Naive B cell (primary cell): ENCODE results near the gene APC2. TPM values are rescaled to one million over a fixed set of nuclear protein-coding genes. Genes with fewer than 3 reads are reported as not detected.
"Not testable (repeated sequence)": the region's sequence is repeated elsewhere in the genome, so short reads cannot be mapped to it uniquely, and the experiment has no call there.

Source experiments
- ATAC-seq, 2 donors: fragments of 150-1000 bp; cut with Tn5 transposase; 2 replicates each; pipeline ENCODE4 v1.10.0; 2021; ENCODE audit warnings: low read depth in 2 of 2, mild to moderate bottlenecking in 2 of 2, moderate library complexity in 2 of 2
- DNase-seq: peaks from one replicate; pipeline ENCODE4 v3.0.0; 2022
- H3K27ac Mint-ChIP-seq, 6 donors: one replicate each; pipeline ENCODE4 v1.8.0; 2020 to 2022; ENCODE audit warnings: mild to moderate bottlenecking in 6 of 6, mixed read lengths in 6 of 6, moderate library complexity in 5 of 6, inconsistent platforms in 2 of 6
- H3K27me3 Mint-ChIP-seq, 3 donors: one replicate each; pipeline ENCODE4 v1.8.0; 2021 to 2022; ENCODE audit warnings: mixed read lengths in 3 of 3, mild to moderate bottlenecking in 1 of 3
- H3K36me3 Mint-ChIP-seq, 2 donors: one replicate each; pipeline ENCODE4 v1.8.0; 2020 to 2022; ENCODE audit warnings: mixed read lengths in 2 of 2, inconsistent platforms in 1 of 2, mild to moderate bottlenecking in 1 of 2
- H3K4me1 Mint-ChIP-seq, 3 donors: one replicate each; pipeline ENCODE4 v1.8.0; 2020 to 2022; ENCODE audit warnings: mixed read lengths in 3 of 3, inconsistent platforms in 1 of 3, mild to moderate bottlenecking in 1 of 3, moderate library complexity in 1 of 3
- H3K4me3 Mint-ChIP-seq, 8 donors: one replicate each; pipeline ENCODE4 v1.8.0; 2020 to 2022; ENCODE audit warnings: mild to moderate bottlenecking in 8 of 8, mixed read lengths in 8 of 8, moderate library complexity in 8 of 8, inconsistent platforms in 2 of 8
- H3K9me3 Mint-ChIP-seq, 7 donors: one replicate each; pipeline ENCODE4 v1.8.0; 2020 to 2022; ENCODE audit warnings: mixed read lengths in 7 of 7, mild to moderate bottlenecking in 5 of 7, inconsistent platforms in 2 of 7, moderate library complexity in 1 of 7
- polyA plus RNA-seq, 6 donors: library from polyadenylated mRNA; unstranded; fragments of 300-500 nt; fragmentation: Illumina TruSeq; gene quantifications; one replicate each; pipeline ENCODE4 v1.2.3, GENCODE V29; 2021; ENCODE audit warnings: low read depth in 6 of 6

Gene APC2
- polyA plus RNA-seq, 6 donors from 2014 or later: 0.03 TPM; not detected in 5

- no peaks in the 10 kb centered on the region for H3K9me3 Mint-ChIP-seq
- H3K27ac Mint-ChIP-seq: peak overlapping the region in 1 of 6 donors; percentile 76
- DNase-seq (no peak), ATAC-seq (no peak)
- H3K36me3 Mint-ChIP-seq: no peaks in the 10 kb centered on the region
- peaks cover 0 to 23% (median 4%) of the 10 kb centered on the region in 3 donors for H3K27me3 Mint-ChIP-seq
- peak overlapping the region in 7 of 8 donors; percentile 33 to 91 (median 79) for H3K4me3 Mint-ChIP-seq
- peaks cover 6 to 16% (median 12%) of the 10 kb centered on the region in 3 donors for H3K4me1 Mint-ChIP-seq
These were observed 42.6 kb downstream of the APC2 start for GRCh38 chr19:1492474-1493006.

- Mint-ChIP-seq H3K36me3 (no peaks in the 10 kb centered on the region), H3K27ac (no peak overlapping the region), H3K4me3 (no peak overlapping the region), H3K27me3 (peaks cover 0 to 27% (median 4%) of the 10 kb centered on the region in 3 donors), H3K4me1 (peaks cover 6 to 16% (median 11%) of the 10 kb centered on the region in 3 donors), H3K9me3 (no peaks in the 10 kb centered on the region)
- no peak for DNase-seq
- ATAC-seq: no peak
These were observed 44.3 kb downstream of the APC2 start for GRCh38 chr19:1494115-1494815.

GRCh38 chr19:1495051-1495798 lies 45.3 kb downstream of the APC2 start:
- Mint-ChIP-seq H3K9me3 (no peaks in the 10 kb centered on the region), H3K27me3 (peaks cover 0 to 27% (median 4%) of the 10 kb centered on the region in 3 donors), H3K36me3 (no peaks in the 10 kb centered on the region), H3K27ac (no peak overlapping the region), H3K4me3 (no peak overlapping the region), H3K4me1 (peaks cover 6 to 13% (median 8%) of the 10 kb centered on the region in 3 donors)
- no peak for ATAC-seq
- no peak for DNase-seq

- Mint-ChIP-seq H3K27ac (no peak overlapping the region), H3K9me3 (no peaks in the 10 kb centered on the region), H3K27me3 (peaks cover 0 to 24% (median 4%) of the 10 kb centered on the region in 3 donors), H3K4me3 (no peak overlapping the region), H3K36me3 (no peaks in the 10 kb centered on the region), H3K4me1 (peaks cover 0 to 8% (median 5%) of the 10 kb centered on the region in 3 donors)
- ATAC-seq (no peak), DNase-seq (no peak)
These were observed 46.1 kb downstream of the APC2 start for GRCh38 chr19:1495799-1496713.

DNA sequence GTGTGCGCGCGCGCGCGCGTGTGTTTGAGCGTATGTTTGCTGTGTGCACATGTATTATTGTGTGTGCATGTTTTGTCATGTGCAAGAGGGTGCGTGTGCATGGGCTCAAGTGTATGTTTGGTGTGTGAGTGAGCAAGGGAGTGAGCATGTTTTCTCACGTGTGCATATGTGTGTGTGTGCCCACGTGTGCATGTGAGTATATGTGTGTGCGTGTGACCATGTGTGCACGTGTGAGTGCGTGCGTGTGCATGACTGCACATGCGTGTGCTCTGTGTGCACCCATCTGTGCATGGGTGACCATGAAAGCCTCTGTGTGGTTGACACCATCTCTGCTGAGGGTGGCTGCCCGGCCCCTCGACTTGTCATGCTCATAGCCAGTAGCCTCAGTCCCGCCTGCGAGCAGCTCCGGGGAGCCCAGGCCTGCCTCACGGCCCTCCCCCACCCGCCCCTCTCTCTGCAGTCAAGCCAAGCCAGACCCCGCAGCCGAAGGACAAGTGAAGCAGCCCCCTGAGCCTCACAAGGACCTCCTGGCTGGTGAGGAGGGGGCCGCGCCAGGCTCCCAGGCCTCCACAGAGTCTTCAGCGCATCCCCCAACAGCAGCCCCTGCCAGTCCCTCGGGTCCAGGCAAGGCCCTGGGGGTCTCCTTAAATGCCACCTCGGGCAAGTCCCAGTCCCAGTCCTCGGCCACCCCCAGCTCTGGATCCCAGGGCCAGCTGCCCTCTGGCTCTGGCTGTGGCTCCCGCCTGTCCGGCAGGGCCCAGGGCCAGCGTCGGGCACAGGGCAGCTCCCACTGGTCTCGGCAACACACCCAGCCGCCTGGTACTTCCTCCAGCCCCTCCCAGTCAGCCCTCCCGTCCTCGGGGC lies 47.0 kb downstream of the APC2 start:
- Mint-ChIP-seq H3K4me1 (peaks cover 0 to 4% (median 4%) of the 10 kb centered on the region in 3 donors), H3K27ac (peak overlapping the region in 1 of 6 donors; percentile 37), H3K4me3 (no peak overlapping the region), H3K36me3 (no peaks in the 10 kb centered on the region), H3K9me3 (no peaks in the 10 kb centered on the region), H3K27me3 (peaks cover 0 to 26% (median 4%) of the 10 kb centered on the region in 3 donors)
- ATAC-seq (no peak), DNase-seq (no peak)

- Mint-ChIP-seq H3K9me3 (peaks cover 0 to 2% (median 0%) of the 10 kb centered on the region in 7 donors), H3K27ac (no peak overlapping the region), H3K4me1 (peaks cover 0 to 4% (median 3%) of the 10 kb centered on the region in 3 donors), H3K36me3 (no peaks in the 10 kb centered on the region), H3K4me3 (no peak overlapping the region), H3K27me3 (peaks cover 0 to 30% (median 4%) of the 10 kb centered on the region in 3 donors)
- no peak for DNase-seq
- no peak for ATAC-seq
These were observed 47.8 kb downstream of the APC2 start for GRCh38 chr19:1497578-1498235.

- H3K27ac Mint-ChIP-seq, H3K36me3 Mint-ChIP-seq, H3K4me1 Mint-ChIP-seq, DNase-seq, H3K4me3 Mint-ChIP-seq, H3K9me3 Mint-ChIP-seq, ATAC-seq: not testable (repeated sequence)
- peaks cover 0 to 41% (median 5%) of the 10 kb centered on the region in 3 donors for H3K27me3 Mint-ChIP-seq
These were observed 49.3 kb downstream of the APC2 start for GRCh38 chr19:1499231-1499630.

GRCh38 chr19:1501200-1501595 lies 51.3 kb downstream of the APC2 start:
- H3K27ac Mint-ChIP-seq: no peak overlapping the region
- DNase-seq (no peak), ATAC-seq (no peak)
- peaks cover 0 to 10% (median 2%) of the 10 kb centered on the region in 7 donors for H3K9me3 Mint-ChIP-seq
- H3K4me3 Mint-ChIP-seq: no peak overlapping the region
- peaks cover 10 to 57% (median 17%) of the 10 kb centered on the region in 3 donors for H3K27me3 Mint-ChIP-seq
- peaks cover 0 to 11% (median 5%) of the 10 kb centered on the region in 3 donors for H3K4me1 Mint-ChIP-seq
- no peaks in the 10 kb centered on the region for H3K36me3 Mint-ChIP-seq

- Mint-ChIP-seq H3K9me3 (peaks cover 0 to 11% (median 2%) of the 10 kb centered on the region in 7 donors), H3K27me3 (peaks cover 14 to 57% (median 16%) of the 10 kb centered on the region in 3 donors), H3K27ac (no peak overlapping the region), H3K36me3 (peaks cover 0 to 2% of the 10 kb centered on the region in 2 donors), H3K4me3 (peak overlapping the region in 1 of 8 donors; percentile 36), H3K4me1 (peaks cover 5 to 18% (median 6%) of the 10 kb centered on the region in 3 donors)
- ATAC-seq (no peak), DNase-seq (no peak)
These were observed 52.6 kb downstream of the APC2 start for GRCh38 chr19:1502433-1503088.

- peaks cover 10 to 22% (median 11%) of the 10 kb centered on the region in 3 donors for H3K4me1 Mint-ChIP-seq
These were observed 53.4 kb downstream of the APC2 start for GRCh38 chr19:1503089-1503924.

More at GRCh38 chr19:1503089-1503924, 53.4 kb downstream of the APC2 start:
- DNase-seq (peak; percentile 32), ATAC-seq (peak; percentile 11 to 22)
- peaks cover 0 to 7% of the 10 kb centered on the region in 2 donors for H3K36me3 Mint-ChIP-seq
- peak overlapping the region in 1 of 8 donors; percentile 63 for H3K4me3 Mint-ChIP-seq
- H3K27ac Mint-ChIP-seq: peak overlapping the region in 1 of 6 donors; percentile 60
- peaks cover 0 to 15% (median 4%) of the 10 kb centered on the region in 7 donors for H3K9me3 Mint-ChIP-seq
- peaks cover 18 to 59% (median 22%) of the 10 kb centered on the region in 3 donors for H3K27me3 Mint-ChIP-seq
